HUES48 (cell line): ENCODE measurements around the gene ST6GALNAC5.

Source experiments
- H3K27ac ChIP-seq: one replicate; pipeline ENCODE4 v1.7.0; 2013; ENCODE audit warnings: low read depth, low read length, inconsistent platforms
- H3K27me3 ChIP-seq: 2 replicates; pipeline ENCODE4 v1.6.1; 2013; ENCODE audit warnings: mild to moderate bottlenecking, low read length; ENCODE audit not compliant: control insufficient read depth, insufficient read depth
- H3K36me3 ChIP-seq: 2 replicates; pipeline ENCODE4 v1.6.1; 2013; ENCODE audit warnings: low read length; ENCODE audit not compliant: control insufficient read depth, insufficient read depth
- H3K4me1 ChIP-seq: 2 replicates; pipeline ENCODE4 v1.6.1; 2013; ENCODE audit warnings: mild to moderate bottlenecking, low read length; ENCODE audit not compliant: control insufficient read depth, insufficient read depth
- H3K4me3 ChIP-seq: 2 replicates; pipeline ENCODE4 v1.5.1; 2013; ENCODE audit warnings: mild to moderate bottlenecking, low read depth, low read length
- H3K9ac ChIP-seq: 2 replicates; pipeline ENCODE4 v1.6.1; 2013; ENCODE audit warnings: mild to moderate bottlenecking, low read depth, low read length, moderate library complexity
- H3K9me3 ChIP-seq: 2 replicates; pipeline ENCODE4 v1.6.1; 2013; ENCODE audit warnings: low read length; ENCODE audit not compliant: control insufficient read depth, insufficient read depth

ST6GALNAC5 gene

DNA sequence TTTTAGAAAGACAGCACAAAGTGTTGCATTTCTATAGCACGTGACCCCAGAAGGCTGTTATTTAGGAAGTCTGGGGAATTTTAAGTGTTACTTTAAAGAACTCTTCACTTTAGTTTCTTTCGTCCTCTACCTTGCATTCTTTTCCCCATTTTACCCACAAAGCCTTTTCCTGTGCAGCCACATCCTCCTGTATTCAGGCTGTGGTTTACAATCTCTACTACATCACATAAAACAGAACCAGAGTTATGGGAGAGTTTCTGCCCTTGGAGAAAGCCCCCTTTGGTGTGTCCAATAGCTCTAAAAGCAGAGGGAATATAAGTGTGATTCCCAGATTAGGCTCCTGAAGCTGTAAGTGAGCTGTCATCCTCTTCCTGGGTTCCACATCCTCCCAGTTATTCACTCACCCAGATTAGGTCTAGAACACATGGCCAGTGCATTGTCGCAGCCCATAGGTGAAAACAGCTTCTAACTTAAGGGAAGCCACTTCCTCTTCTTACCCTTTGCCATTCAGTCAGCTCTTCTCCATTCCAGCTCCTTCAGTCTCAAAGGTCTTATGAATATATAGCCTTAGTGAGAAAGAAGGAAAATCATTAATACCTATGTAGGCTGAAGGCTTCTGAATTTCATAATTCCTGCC is 180.8 kb downstream of the ST6GALNAC5 start:
- Histone ChIP-seq H3K9ac (no peak overlapping the region), H3K9me3 (no peaks in the 10 kb centered on the region), H3K27ac (no peak overlapping the region), H3K4me3 (no peak overlapping the region), H3K27me3 (no peaks in the 10 kb centered on the region), H3K4me1 (no peaks in the 10 kb centered on the region), H3K36me3 (no peaks in the 10 kb centered on the region)

DNA sequence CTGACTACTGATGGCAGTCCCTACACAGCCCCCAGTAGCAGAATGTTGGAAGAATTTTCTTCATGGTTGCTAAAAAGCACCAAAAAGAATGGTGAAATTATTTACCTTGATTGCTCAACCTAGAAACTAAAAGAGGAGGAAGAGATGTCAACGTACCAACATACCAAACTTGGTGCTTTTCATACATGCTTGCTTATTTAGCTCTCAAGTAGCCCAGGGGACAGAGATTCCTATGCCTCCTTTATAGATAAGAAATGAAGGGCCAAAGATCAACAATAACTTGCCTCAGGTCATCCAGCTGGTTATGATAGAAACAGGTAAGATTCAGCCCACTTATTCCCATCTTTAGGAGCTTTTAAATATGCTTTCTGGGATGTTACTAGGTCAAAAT is 181.3 kb downstream of the ST6GALNAC5 start:
- Histone ChIP-seq H3K4me1 (no peaks in the 10 kb centered on the region), H3K36me3 (no peaks in the 10 kb centered on the region), H3K9me3 (no peaks in the 10 kb centered on the region), H3K4me3 (no peak overlapping the region), H3K27ac (no peak overlapping the region), H3K9ac (no peak overlapping the region), H3K27me3 (no peaks in the 10 kb centered on the region)

DNA sequence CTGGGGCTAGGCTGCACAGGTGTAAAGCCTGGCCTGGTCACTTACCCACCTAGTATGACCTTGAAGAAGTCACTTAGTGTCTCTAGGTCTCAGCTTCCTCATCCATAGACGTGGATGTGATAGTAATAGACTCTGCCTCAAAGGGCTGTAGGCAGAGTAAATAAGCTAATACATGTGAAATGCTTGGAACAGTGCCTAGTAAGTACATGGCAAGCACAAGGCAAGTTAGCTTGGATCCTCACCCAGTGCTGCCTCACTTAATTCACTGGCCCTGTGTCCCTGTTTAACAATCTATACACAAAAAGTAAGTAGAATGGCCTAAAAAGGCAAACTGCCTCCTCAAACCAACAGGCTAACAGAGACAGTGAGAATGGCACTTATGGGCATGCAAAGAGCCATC is 184.1 kb downstream of the ST6GALNAC5 start:
- no peaks in the 10 kb centered on the region for H3K27me3 ChIP-seq
- H3K4me3 ChIP-seq = no peak overlapping the region
- H3K36me3 ChIP-seq = no peaks in the 10 kb centered on the region
- H3K27ac ChIP-seq = no peak overlapping the region
- H3K4me1 ChIP-seq = no peaks in the 10 kb centered on the region
- no peaks in the 10 kb centered on the region for H3K9me3 ChIP-seq
- H3K9ac ChIP-seq = no peak overlapping the region

DNA sequence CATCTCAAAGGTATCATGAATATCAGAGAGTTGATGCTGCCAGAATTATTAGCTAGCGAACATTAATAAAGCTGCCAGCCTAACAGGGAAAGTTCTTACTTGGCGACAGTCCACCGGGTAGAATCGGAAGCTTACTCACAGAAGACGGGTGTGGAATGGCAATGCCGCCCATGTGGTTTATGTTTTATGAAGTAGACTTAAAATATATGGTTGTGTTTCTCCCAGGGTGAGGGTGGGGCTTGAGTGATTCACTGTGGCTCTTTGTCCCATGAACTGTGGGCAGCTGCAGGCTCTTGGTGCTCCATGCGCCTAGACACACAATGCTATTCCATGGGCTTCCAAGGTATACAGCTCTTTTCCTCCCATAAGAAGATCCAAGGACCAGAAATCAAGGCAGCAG is 189.2 kb downstream of the ST6GALNAC5 start:
- H3K36me3 ChIP-seq = no peaks in the 10 kb centered on the region
- H3K9me3 ChIP-seq = no peaks in the 10 kb centered on the region
- no peak overlapping the region for H3K9ac ChIP-seq

DNA sequence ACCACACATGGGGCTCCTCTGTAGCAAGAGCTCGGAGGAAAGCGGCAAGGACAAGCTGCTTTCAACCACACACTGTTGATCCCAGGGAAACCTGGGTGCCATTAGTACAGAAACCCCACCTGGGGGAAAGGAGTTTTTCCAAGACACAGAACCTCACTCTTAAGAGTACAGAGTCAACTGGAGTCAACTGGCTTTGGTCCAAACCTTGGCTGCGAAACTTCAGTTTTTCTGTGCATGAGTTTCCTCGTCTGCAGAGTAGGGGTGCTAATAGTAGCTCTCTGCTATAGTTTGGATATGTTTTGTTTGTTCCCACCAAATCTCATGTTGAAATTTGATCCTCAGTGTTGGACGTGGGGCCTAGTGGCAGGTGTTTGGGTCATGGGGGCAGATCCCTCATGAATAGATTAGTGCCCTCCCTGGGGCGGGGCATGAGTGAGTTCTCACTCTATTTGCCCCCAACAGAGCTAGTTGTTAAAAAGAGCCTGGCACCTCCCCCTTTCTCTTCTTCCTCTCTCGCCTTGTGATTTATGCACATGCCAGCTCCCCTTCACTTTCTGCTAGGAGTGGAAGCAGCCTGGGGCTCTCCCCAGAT is 190.8 kb downstream of the ST6GALNAC5 start:
- H3K9ac ChIP-seq = no peak overlapping the region
- no peaks in the 10 kb centered on the region for H3K27me3 ChIP-seq
- no peak overlapping the region for H3K4me3 ChIP-seq
- no peak overlapping the region for H3K27ac ChIP-seq
- H3K36me3 ChIP-seq = no peaks in the 10 kb centered on the region
- peaks cover 10% of the 10 kb centered on the region; the same call in 1 of the 2 replicates for H3K4me1 ChIP-seq
- no peaks in the 10 kb centered on the region for H3K9me3 ChIP-seq

More for the DNA sequence above, 189.2 kb downstream of the ST6GALNAC5 start:
- no peak overlapping the region for H3K4me3 ChIP-seq
- H3K4me1 ChIP-seq = peaks cover 10% of the 10 kb centered on the region; the same call in 1 of the 2 replicates
- H3K27ac ChIP-seq = no peak overlapping the region
- no peaks in the 10 kb centered on the region for H3K27me3 ChIP-seq

DNA sequence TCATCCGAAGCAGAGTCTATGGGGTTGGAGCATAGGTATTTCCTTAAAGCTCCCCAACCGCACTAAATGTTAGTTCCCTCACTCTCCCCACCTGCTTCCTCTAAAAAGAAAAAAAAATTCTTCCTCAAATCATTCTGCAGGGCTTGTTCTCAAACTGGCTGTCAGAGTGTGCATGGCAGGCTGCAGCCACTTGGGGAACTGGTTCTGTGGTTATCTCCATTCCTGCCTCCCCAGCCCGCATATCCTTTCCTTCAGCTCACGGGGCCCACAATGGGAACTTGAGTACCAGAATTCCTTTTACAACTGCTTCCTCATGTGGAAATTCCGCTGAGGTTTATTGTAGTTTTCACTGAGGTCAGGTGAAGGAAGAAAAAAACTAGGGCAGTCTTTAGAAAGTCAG is 192.7 kb downstream of the ST6GALNAC5 start:
- Histone ChIP-seq H3K27ac (peak overlapping the region; percentile 13), H3K9ac (no peak overlapping the region), H3K36me3 (no peaks in the 10 kb centered on the region), H3K9me3 (no peaks in the 10 kb centered on the region), H3K4me1 (peaks cover 10% of the 10 kb centered on the region; the same call in 1 of the 2 replicates), H3K27me3 (no peaks in the 10 kb centered on the region), H3K4me3 (no peak overlapping the region)

DNA sequence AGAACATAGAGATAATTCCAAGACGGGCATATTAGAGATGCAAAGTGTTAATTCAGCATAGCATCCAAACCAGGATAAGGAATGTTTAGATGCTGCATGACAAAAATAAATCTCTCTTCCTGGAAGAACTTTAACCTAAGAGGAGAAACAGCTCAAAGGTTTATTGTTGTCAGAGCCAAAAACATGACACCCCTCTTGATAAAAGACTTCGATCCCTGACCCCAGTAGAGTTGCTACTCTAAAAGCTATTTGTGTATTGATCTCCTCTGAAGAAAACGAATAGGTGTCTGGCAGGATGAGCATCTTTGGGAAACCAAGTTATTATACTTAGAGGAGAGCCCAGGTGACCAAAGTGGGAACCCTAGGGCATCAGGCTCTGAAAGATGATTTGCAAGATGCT is 193.9 kb downstream of the ST6GALNAC5 start:
- no peak overlapping the region for H3K9ac ChIP-seq
- peaks cover 10% of the 10 kb centered on the region; the same call in 1 of the 2 replicates for H3K4me1 ChIP-seq
- no peaks in the 10 kb centered on the region for H3K9me3 ChIP-seq
- no peak overlapping the region for H3K4me3 ChIP-seq
- no peaks in the 10 kb centered on the region for H3K36me3 ChIP-seq
- no peak overlapping the region for H3K27ac ChIP-seq
- no peaks in the 10 kb centered on the region for H3K27me3 ChIP-seq

DNA sequence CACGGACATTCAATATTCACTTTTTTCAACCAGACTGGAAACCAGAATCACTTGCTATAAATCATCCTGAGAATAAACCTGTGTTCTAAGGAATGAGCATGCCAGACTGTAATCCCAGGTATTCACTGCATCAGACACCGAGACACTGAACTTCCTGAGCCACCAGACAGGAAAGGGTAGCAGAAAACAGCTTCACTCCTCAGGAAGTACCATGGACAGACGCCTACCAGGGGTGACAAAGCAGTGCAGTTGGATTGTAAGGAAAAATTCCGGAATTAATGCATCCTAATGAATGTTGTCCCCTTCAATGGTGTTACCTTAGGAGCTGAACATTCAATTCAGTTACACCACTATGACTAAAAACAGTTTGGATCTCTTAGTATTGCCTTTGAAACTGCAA is 195.8 kb downstream of the ST6GALNAC5 start:
- no peak overlapping the region for H3K27ac ChIP-seq
- H3K36me3 ChIP-seq = no peaks in the 10 kb centered on the region
- peaks cover 10% of the 10 kb centered on the region; the same call in 1 of the 2 replicates for H3K4me1 ChIP-seq
- no peak overlapping the region for H3K4me3 ChIP-seq
- H3K9me3 ChIP-seq = no peaks in the 10 kb centered on the region
- H3K27me3 ChIP-seq = no peaks in the 10 kb centered on the region
- H3K9ac ChIP-seq = no peak overlapping the region

DNA sequence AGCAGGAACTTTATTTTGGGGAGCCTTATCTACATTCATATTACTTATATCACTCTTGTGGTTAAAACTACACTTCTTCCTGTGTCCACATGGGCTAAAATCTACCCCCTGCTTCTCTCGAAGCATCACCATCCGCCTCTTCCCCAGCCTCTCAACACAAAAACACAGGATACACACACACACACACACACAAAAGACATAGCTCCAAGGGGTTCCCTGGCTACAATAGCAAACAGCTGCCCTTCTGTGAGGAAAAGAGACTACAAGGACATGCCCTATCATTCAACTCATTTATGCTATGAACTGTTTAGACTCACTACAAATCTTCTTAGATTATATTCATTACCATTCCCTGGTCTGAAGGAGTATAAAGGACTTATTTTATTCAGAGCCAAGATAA is 197.0 kb downstream of the ST6GALNAC5 start:
- Histone ChIP-seq H3K27ac (no peak overlapping the region), H3K36me3 (no peaks in the 10 kb centered on the region), H3K4me1 (peaks cover 10% of the 10 kb centered on the region; the same call in 1 of the 2 replicates), H3K27me3 (no peaks in the 10 kb centered on the region), H3K4me3 (no peak overlapping the region), H3K9ac (no peak overlapping the region), H3K9me3 (no peaks in the 10 kb centered on the region)

DNA sequence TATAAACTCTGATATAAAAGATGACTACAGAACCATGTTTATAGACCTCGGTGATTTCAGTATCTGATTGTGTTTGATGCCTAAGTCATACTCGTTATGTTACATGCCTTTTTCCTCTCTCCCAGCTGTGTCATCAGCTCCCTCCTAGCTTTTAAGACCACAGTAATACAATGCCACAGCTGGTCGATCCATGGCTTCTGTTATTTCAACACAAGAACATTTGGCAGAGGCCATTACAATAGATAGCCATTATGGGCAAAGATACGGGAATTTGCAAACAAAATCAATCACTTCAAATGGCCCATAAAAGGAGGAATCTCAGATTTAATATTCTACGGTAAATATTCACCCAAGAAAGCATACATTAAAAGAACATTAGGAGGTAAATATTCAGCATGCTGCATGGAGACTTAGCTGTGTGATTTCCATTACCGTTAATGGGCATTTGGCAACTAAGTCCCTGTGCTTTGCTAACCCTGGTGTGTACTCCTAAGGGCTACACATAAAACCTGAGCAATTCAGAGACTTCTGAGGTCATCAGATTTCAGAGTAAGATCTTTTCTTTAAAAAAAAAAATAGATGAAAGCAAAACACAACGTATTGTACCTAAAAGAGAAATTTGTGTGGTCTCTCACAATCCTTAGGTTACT is 198.5 kb downstream of the ST6GALNAC5 start:
- Histone ChIP-seq H3K27ac (no peak overlapping the region), H3K4me3 (no peak overlapping the region), H3K36me3 (no peaks in the 10 kb centered on the region), H3K9me3 (no peaks in the 10 kb centered on the region), H3K9ac (no peak overlapping the region), H3K4me1 (no peaks in the 10 kb centered on the region), H3K27me3 (no peaks in the 10 kb centered on the region)

DNA sequence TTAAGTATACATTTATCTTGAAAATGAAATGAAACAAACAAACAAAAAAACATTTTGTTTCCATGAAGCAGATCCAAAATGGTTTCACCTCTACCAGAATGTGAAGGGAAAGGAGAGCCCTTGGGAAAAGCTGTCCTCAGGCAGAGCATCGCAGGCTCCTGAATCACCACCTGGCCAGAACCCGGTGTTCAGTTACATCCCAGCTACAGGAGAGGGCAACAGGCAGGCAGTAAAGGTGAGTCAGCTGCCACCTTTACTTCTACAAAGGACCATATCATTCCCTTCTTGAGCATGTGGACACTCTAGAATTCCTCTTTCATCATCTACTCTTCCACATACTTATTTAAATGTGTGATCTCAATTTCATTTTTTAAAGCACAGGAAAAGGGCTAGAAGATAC is 200.7 kb downstream of the ST6GALNAC5 start:
- Histone ChIP-seq H3K36me3 (no peaks in the 10 kb centered on the region), H3K27ac (no peak overlapping the region), H3K4me1 (no peaks in the 10 kb centered on the region), H3K4me3 (no peak overlapping the region), H3K27me3 (no peaks in the 10 kb centered on the region), H3K9ac (no peak overlapping the region), H3K9me3 (no peaks in the 10 kb centered on the region)
